ENCODE measurements around the gene ZEB2. TPM values are rescaled to one million over a fixed set of nuclear protein-coding genes. Genes with fewer than 3 reads are reported as not detected.
A peak's percentile ranks its signal among the peaks of the same experiment; 100 is the strongest.

Gene ZEB2
- total RNA-seq, 1 donor from 2014 or later = 111 TPM

DNA sequence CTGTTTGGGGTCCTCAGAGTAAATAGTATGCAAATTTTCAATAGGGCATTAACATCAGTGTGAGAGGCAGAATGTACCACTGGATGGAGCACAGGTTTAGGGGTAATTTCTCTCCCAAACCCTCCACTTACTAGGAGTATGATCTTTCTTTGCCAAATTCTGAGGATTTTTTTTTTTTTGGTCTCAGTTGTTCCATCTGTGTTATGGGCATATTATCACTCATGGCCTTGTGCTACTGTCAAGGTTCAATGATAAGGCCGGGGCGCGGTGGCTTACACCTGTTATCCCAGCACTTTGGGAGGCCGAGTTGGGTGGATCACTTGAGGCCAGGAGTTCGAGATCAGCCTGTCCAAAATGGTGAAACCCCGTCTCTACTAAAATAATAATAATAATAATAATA lies 30.2 kb upstream of the ZEB2 start:
- H3K9me3 Mint-ChIP-seq = no peaks in the 10 kb centered on the region
- peaks cover 1% of the 10 kb centered on the region for H3K36me3 Mint-ChIP-seq
- no peak for DNase-seq (ENCODE audit: low spot score in 2 of 2, unreplicated experiment in 2 of 2)
- H3K4me3 Mint-ChIP-seq = no peak overlapping the region
- H3K4me1 Mint-ChIP-seq = peaks cover 45% of the 10 kb centered on the region
- TF ChIP-seq, protein P1, sequence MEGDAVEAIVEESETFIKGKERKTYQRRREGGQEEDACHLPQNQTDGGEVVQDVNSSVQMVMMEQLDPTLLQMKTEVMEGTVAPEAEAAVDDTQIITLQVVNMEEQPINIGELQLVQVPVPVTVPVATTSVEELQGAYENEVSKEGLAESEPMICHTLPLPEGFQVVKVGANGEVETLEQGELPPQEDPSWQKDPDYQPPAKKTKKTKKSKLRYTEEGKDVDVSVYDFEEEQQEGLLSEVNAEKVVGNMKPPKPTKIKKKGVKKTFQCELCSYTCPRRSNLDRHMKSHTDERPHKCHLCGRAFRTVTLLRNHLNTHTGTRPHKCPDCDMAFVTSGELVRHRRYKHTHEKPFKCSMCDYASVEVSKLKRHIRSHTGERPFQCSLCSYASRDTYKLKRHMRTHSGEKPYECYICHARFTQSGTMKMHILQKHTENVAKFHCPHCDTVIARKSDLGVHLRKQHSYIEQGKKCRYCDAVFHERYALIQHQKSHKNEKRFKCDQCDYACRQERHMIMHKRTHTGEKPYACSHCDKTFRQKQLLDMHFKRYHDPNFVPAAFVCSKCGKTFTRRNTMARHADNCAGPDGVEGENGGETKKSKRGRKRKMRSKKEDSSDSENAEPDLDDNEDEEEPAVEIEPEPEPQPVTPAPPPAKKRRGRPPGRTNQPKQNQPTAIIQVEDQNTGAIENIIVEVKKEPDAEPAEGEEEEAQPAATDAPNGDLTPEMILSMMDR (IDR thresholded peaks at IDR 0.05; ENCODE audit: unreplicated experiment) = no peak
- no peaks in the 10 kb centered on the region for H3K27me3 Mint-ChIP-seq (ENCODE audit: low read depth)
- no peak overlapping the region for H3K27ac Mint-ChIP-seq

GRCh38 chr2:144548532-144549191 lies 28.7 kb upstream of the ZEB2 start:
- DNase-seq (ENCODE audit: low spot score in 2 of 2, unreplicated experiment in 2 of 2) = no peak
- Mint-ChIP-seq H3K27ac (no peak overlapping the region), H3K36me3 (peaks cover 3% of the 10 kb centered on the region), H3K9me3 (no peaks in the 10 kb centered on the region), H3K27me3 (ENCODE audit: low read depth) (no peaks in the 10 kb centered on the region), H3K4me1 (peaks cover 30% of the 10 kb centered on the region), H3K4me3 (no peak overlapping the region)
- TF ChIP-seq, protein P1 (IDR thresholded peaks at IDR 0.05; ENCODE audit: unreplicated experiment) = no peak

DNA sequence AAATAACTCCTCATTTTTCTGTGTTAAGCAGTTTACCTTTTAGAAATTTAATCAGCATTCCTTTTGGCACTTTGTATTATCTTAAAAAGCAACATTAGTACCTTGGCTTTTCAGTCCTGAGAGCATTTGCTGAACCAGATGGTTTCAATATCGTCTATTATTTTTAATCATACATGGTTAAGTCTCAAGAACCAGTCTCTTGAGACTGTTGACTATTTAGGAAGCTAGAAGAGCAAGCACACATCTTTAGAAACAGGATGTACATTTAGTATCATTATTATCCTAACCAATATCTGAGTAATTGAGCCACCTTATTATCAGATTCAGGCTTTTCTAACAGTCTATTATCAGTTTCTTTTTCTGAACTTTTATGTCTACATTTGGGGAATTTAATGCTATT lies 28.2 kb upstream of the ZEB2 start:
- H3K4me1 Mint-ChIP-seq = peaks cover 25% of the 10 kb centered on the region
- H3K27me3 Mint-ChIP-seq (ENCODE audit: low read depth) = no peaks in the 10 kb centered on the region
- peak overlapping the region; percentile 31 for H3K27ac Mint-ChIP-seq
- TF ChIP-seq, protein P1 (IDR thresholded peaks at IDR 0.05; ENCODE audit: unreplicated experiment) = no peak
- no peak overlapping the region for H3K4me3 Mint-ChIP-seq
- H3K36me3 Mint-ChIP-seq = peaks cover 3% of the 10 kb centered on the region
- no peak for DNase-seq (ENCODE audit: low spot score in 2 of 2, unreplicated experiment in 2 of 2)
- H3K9me3 Mint-ChIP-seq = peaks cover under 1% of the 10 kb centered on the region

DNA sequence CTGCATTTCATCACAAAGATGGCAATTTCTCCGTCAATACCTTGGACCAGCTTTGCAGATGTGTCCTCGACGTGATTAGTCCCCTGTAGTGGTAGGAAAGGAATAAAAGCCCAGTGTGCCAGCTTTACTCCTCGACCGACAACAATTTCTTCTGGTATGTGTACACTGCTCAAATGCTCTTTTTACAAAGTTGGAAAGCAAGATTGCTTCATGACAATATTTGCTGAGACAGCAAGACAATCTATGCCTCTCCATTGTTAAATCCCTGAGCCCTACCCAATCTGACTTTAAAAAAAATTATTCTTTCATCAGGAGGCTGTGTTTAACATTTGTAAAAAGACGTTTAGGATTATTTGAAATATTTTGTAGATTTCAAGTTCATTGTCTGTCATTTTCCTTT lies 27.6 kb upstream of the ZEB2 start:
- Mint-ChIP-seq H3K4me3 (no peak overlapping the region), H3K4me1 (peaks cover 20% of the 10 kb centered on the region), H3K9me3 (peaks cover 6% of the 10 kb centered on the region), H3K27me3 (ENCODE audit: low read depth) (no peaks in the 10 kb centered on the region), H3K36me3 (peaks cover 5% of the 10 kb centered on the region), H3K27ac (no peak overlapping the region)
- TF ChIP-seq, protein P1 (IDR thresholded peaks at IDR 0.05; ENCODE audit: unreplicated experiment) = no peak
- no peak for DNase-seq (ENCODE audit: low spot score in 2 of 2, unreplicated experiment in 2 of 2)

DNA sequence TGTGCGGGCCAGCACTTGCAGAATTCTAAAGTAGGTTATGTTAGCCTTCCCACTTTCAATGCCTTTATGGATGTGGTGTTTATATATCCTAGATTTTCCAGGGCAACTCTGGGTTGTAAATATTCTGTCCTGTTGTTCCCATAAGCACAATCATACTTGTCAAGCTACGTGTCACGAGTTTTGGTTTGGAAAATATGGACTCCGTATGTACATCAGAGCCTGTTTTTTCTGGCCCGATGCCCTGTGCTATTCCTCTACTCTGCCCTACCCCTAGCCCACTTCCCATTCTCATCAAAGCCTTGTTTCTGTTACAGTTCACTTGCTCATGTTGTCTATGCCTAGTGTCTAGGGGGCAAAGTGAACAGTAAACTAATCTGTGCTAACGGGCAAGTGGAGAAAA lies 27.0 kb upstream of the ZEB2 start:
- Mint-ChIP-seq H3K4me1 (peaks cover 20% of the 10 kb centered on the region), H3K4me3 (no peak overlapping the region), H3K36me3 (peaks cover 5% of the 10 kb centered on the region), H3K27ac (no peak overlapping the region), H3K9me3 (peaks cover 6% of the 10 kb centered on the region), H3K27me3 (ENCODE audit: low read depth) (no peaks in the 10 kb centered on the region)
- TF ChIP-seq, protein P1 (IDR thresholded peaks at IDR 0.05; ENCODE audit: unreplicated experiment) = no peak
- no peak for DNase-seq (ENCODE audit: low spot score in 2 of 2, unreplicated experiment in 2 of 2)
